GM23338 (cell line): ENCODE measurements around the gene ZNF782. TPM values are rescaled to one million over a fixed set of nuclear protein-coding genes. Genes with fewer than 3 reads are reported as not detected.

Experiments used
- ATAC-seq: fragments of 200-7000 bp; cut with Tn5 transposase; 3 replicates; pipeline ENCODE4 v1.9.1; 2020
- DNase-seq: peaks from one replicate; pipeline ENCODE4 v3.0.0-alpha.2; 2015; ENCODE audit warnings: low spot score
- H2AFZ ChIP-seq: fragments of 200-600 bp; sonication (generic); 2 replicates; pipeline ENCODE4 v1.8.0; 2016; ENCODE audit warnings: antibody characterized with exemption, mild to moderate bottlenecking, moderate library complexity
- H3F3A ChIP-seq: fragments of 200-600 bp; sonication (generic); replicated peaks from 2 replicates; pipeline ENCODE4 v1.8.0; 2017; ENCODE audit warnings: antibody characterized with exemption, mixed run types, low read depth
- H3K27ac ChIP-seq: fragments of 200-600 bp; sonication (generic); 2 replicates; pipeline ENCODE4 v1.6.1; 2016; ENCODE audit warnings: low read depth
- H3K27me3 ChIP-seq: fragments of 200-600 bp; sonication (generic); 2 replicates; pipeline ENCODE4 v1.8.0; 2016; ENCODE audit warnings: mild to moderate bottlenecking, mixed run types, moderate library complexity; ENCODE audit not compliant: insufficient read depth
- H3K36me3 ChIP-seq: fragments of 200-600 bp; sonication (generic); 2 replicates; pipeline ENCODE4 v1.8.0; 2016; ENCODE audit warnings: mild to moderate bottlenecking; ENCODE audit not compliant: insufficient read depth
- H3K4me1 ChIP-seq: fragments of 200-600 bp; sonication (generic); 2 replicates; pipeline ENCODE4 v1.8.0; 2016; ENCODE audit warnings: mild to moderate bottlenecking, moderate library complexity; ENCODE audit not compliant: insufficient read depth
- H3K4me2 ChIP-seq: fragments of 200-600 bp; sonication (generic); 2 replicates; pipeline ENCODE4 v1.7.1; 2017; ENCODE audit warnings: mixed run types
- H3K4me3 ChIP-seq: fragments of 200-600 bp; sonication (generic); 2 replicates; pipeline ENCODE4 v1.6.1; 2016; ENCODE audit warnings: mixed run types
- H3K79me2 ChIP-seq: fragments of 200-600 bp; sonication (generic); replicated peaks from 2 replicates; pipeline ENCODE4 v1.8.0; 2017; ENCODE audit warnings: mild to moderate bottlenecking; ENCODE audit not compliant: insufficient read depth
- H3K9me2 ChIP-seq: fragments of 200-600 bp; sonication (generic); 2 replicates; pipeline ENCODE4 v1.8.0; 2017; ENCODE audit not compliant: insufficient read depth
- H4K20me1 ChIP-seq: fragments of 200-600 bp; sonication (generic); replicated peaks from 2 replicates; pipeline ENCODE4 v1.8.0; 2017; ENCODE audit warnings: mild to moderate bottlenecking; ENCODE audit not compliant: insufficient read depth
- H3K27ac Mint-ChIP-seq: 2 replicates; pipeline ENCODE4 v1.8.0; 2020; ENCODE audit warnings: inconsistent platforms, mild to moderate bottlenecking, moderate library complexity, mixed read lengths
- H3K27me3 Mint-ChIP-seq: 3 replicates; pipeline ENCODE4 v1.8.0; 2022; ENCODE audit warnings: low read depth, mild to moderate bottlenecking, moderate library complexity, mixed read lengths, inconsistent platforms; ENCODE audit not compliant: insufficient read depth, poor library complexity
- H3K36me3 Mint-ChIP-seq: 3 replicates; pipeline ENCODE4 v1.8.0; 2021; ENCODE audit warnings: low read depth, mild to moderate bottlenecking, inconsistent platforms, moderate library complexity, mixed read lengths
- H3K4me1 Mint-ChIP-seq: 3 replicates; pipeline ENCODE4 v1.8.0; 2020; ENCODE audit warnings: mild to moderate bottlenecking, inconsistent platforms, mixed read lengths
- H3K4me3 Mint-ChIP-seq: 3 replicates; pipeline ENCODE4 v1.8.0; 2021; ENCODE audit warnings: moderate library complexity, mild to moderate bottlenecking, inconsistent platforms, mixed read lengths
- H3K9me3 Mint-ChIP-seq: 3 replicates; pipeline ENCODE4 v1.8.0; 2020; ENCODE audit warnings: moderate library complexity, mild to moderate bottlenecking, inconsistent platforms, mixed read lengths
- CREB1 ChIP-seq: fragments of 250-450 bp; sonication (Bioruptor Pico); IDR thresholded peaks from 2 replicates; pipeline ENCODE4 v1.5.0; 2020; ENCODE audit warnings: low read depth, mild to moderate bottlenecking, moderate library complexity
- EZH2 ChIP-seq: fragments of 200-600 bp; sonication (generic); IDR thresholded peaks from one replicate; pipeline ENCODE4 v1.8.0; 2017; ENCODE audit warnings: antibody characterized with exemption, mild to moderate bottlenecking, low read depth; ENCODE audit not compliant: unreplicated experiment
- EZH2phosphoT487 ChIP-seq: fragments of 200-600 bp; sonication (generic); IDR thresholded peaks from one replicate; pipeline ENCODE4 v1.8.1; 2018; ENCODE audit warnings: antibody characterized with exemption; ENCODE audit not compliant: unreplicated experiment
- JUNB ChIP-seq: IDR thresholded peaks from one replicate; pipeline ENCODE4 v1.6.1; 2016; ENCODE audit warnings: antibody characterized with exemption; ENCODE audit not compliant: unreplicated experiment
- NANOG ChIP-seq: IDR thresholded peaks from 2 replicates; pipeline ENCODE4 v1.6.1; 2016; ENCODE audit warnings: antibody characterized with exemption, borderline replicate concordance
- POLR2AphosphoS5 ChIP-seq: IDR thresholded peaks from 2 replicates; pipeline ENCODE4 v1.6.1; 2016; ENCODE audit warnings: antibody characterized with exemption, low read depth
- STAT1 ChIP-seq: IDR thresholded peaks from one replicate; pipeline ENCODE4 v1.6.1; 2016; ENCODE audit warnings: antibody characterized with exemption; ENCODE audit not compliant: unreplicated experiment
- ZNF114 ChIP-seq: fragments of 250-450 bp; sonication (Bioruptor Pico); IDR thresholded peaks from 2 replicates; pipeline ENCODE4 v1.5.0; 2020; ENCODE audit warnings: mild to moderate bottlenecking, moderate library complexity
- ZNF331 ChIP-seq: fragments of 250-450 bp; sonication (Bioruptor Pico); IDR thresholded peaks from 2 replicates; pipeline ENCODE4 v1.5.0; 2020; ENCODE audit warnings: low read depth, mild to moderate bottlenecking, moderate library complexity
- polyA plus RNA-seq: library from polyadenylated mRNA; unstranded; fragments of >200 nt; fragmentation: Nextera tagmentation; extraction: Ambion mirVana; gene quantifications from 2 replicates; pipeline ENCODE4 v1.2.1, GENCODE V29; 2016
- total RNA-seq: library from RNA; depleted of rRNA; stranded (reverse); fragments of >200 nt; shearing (Covaris generic); gene quantifications from 2 replicates; pipeline ENCODE4 v1.2.3, GENCODE V29; 2014
- TF ChIP-seq, protein P1 (sequence below): IDR thresholded peaks from 2 replicates; pipeline ENCODE4 v1.6.1; 2016; ENCODE audit warnings: antibody characterized with exemption
- TF ChIP-seq, protein P2 (sequence below), 2 experiments: fragments of 200-600 bp in 1 of 2; sonication (generic) in 1 of 2; conservative IDR thresholded peaks; 2 replicates each; pipeline versions ENCODE4 v1.5.1 to v1.6.1; 2016 to 2017; ENCODE audit warnings: antibody characterized with exemption in 2 of 2, low read depth in 2 of 2, mild to moderate bottlenecking in 2 of 2, moderate library complexity in 1 of 2
- TF ChIP-seq, protein P3 (sequence below): fragments of 250-450 bp; sonication (Bioruptor Pico); IDR thresholded peaks from 2 replicates; pipeline ENCODE4 v1.5.0; 2020; ENCODE audit warnings: mild to moderate bottlenecking, moderate library complexity
- TF ChIP-seq, protein P4 (sequence below): IDR thresholded peaks from one replicate; pipeline ENCODE4 v1.6.1; 2018; ENCODE audit warnings: antibody characterized with exemption; ENCODE audit not compliant: unreplicated experiment

The ZNF782 gene
- total and polyA plus RNA-seq, 2 experiments from 2014 or later = 2.1 to 5.0 TPM

DNA sequence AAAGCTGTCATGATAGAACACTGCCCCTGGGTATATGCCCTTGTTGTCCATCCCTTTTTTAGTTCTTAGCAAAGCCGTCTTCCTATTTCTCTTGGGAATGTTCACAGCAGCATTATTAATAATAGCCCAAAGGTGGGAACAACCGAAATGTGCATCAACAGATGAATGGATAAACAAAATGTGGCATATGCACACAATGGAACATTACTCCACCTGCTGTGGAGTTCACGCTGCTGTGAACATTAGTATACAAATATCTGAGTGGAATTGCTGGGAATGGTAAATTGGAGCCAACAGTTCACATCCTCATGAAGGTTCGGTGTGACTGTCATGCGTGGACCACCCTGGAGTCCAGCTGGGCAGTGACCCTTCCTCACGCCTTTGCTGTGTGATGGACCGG lies 37.8 kb upstream of the ZNF782 start:
- H3K27ac ChIP-seq = no peak overlapping the region
- TF ChIP-seq ZNF331 (no peak), JUNB (no peak), NANOG (no peak), EZH2phosphoT487 (no peak), CREB1 (no peak), EZH2 (no peak), POLR2AphosphoS5 (no peak), STAT1 (no peak), ZNF114 (CRISPR knock-in tag) (no peak)
- TF ChIP-seq, protein P1, sequence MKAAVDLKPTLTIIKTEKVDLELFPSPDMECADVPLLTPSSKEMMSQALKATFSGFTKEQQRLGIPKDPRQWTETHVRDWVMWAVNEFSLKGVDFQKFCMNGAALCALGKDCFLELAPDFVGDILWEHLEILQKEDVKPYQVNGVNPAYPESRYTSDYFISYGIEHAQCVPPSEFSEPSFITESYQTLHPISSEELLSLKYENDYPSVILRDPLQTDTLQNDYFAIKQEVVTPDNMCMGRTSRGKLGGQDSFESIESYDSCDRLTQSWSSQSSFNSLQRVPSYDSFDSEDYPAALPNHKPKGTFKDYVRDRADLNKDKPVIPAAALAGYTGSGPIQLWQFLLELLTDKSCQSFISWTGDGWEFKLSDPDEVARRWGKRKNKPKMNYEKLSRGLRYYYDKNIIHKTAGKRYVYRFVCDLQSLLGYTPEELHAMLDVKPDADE = no peak
- TF ChIP-seq, protein P2, sequence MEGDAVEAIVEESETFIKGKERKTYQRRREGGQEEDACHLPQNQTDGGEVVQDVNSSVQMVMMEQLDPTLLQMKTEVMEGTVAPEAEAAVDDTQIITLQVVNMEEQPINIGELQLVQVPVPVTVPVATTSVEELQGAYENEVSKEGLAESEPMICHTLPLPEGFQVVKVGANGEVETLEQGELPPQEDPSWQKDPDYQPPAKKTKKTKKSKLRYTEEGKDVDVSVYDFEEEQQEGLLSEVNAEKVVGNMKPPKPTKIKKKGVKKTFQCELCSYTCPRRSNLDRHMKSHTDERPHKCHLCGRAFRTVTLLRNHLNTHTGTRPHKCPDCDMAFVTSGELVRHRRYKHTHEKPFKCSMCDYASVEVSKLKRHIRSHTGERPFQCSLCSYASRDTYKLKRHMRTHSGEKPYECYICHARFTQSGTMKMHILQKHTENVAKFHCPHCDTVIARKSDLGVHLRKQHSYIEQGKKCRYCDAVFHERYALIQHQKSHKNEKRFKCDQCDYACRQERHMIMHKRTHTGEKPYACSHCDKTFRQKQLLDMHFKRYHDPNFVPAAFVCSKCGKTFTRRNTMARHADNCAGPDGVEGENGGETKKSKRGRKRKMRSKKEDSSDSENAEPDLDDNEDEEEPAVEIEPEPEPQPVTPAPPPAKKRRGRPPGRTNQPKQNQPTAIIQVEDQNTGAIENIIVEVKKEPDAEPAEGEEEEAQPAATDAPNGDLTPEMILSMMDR (conservative IDR thresholded peaks at IDR 0.05; ENCODE audit: low read depth in 2 of 2) = no peak
- TF ChIP-seq, protein P3, sequence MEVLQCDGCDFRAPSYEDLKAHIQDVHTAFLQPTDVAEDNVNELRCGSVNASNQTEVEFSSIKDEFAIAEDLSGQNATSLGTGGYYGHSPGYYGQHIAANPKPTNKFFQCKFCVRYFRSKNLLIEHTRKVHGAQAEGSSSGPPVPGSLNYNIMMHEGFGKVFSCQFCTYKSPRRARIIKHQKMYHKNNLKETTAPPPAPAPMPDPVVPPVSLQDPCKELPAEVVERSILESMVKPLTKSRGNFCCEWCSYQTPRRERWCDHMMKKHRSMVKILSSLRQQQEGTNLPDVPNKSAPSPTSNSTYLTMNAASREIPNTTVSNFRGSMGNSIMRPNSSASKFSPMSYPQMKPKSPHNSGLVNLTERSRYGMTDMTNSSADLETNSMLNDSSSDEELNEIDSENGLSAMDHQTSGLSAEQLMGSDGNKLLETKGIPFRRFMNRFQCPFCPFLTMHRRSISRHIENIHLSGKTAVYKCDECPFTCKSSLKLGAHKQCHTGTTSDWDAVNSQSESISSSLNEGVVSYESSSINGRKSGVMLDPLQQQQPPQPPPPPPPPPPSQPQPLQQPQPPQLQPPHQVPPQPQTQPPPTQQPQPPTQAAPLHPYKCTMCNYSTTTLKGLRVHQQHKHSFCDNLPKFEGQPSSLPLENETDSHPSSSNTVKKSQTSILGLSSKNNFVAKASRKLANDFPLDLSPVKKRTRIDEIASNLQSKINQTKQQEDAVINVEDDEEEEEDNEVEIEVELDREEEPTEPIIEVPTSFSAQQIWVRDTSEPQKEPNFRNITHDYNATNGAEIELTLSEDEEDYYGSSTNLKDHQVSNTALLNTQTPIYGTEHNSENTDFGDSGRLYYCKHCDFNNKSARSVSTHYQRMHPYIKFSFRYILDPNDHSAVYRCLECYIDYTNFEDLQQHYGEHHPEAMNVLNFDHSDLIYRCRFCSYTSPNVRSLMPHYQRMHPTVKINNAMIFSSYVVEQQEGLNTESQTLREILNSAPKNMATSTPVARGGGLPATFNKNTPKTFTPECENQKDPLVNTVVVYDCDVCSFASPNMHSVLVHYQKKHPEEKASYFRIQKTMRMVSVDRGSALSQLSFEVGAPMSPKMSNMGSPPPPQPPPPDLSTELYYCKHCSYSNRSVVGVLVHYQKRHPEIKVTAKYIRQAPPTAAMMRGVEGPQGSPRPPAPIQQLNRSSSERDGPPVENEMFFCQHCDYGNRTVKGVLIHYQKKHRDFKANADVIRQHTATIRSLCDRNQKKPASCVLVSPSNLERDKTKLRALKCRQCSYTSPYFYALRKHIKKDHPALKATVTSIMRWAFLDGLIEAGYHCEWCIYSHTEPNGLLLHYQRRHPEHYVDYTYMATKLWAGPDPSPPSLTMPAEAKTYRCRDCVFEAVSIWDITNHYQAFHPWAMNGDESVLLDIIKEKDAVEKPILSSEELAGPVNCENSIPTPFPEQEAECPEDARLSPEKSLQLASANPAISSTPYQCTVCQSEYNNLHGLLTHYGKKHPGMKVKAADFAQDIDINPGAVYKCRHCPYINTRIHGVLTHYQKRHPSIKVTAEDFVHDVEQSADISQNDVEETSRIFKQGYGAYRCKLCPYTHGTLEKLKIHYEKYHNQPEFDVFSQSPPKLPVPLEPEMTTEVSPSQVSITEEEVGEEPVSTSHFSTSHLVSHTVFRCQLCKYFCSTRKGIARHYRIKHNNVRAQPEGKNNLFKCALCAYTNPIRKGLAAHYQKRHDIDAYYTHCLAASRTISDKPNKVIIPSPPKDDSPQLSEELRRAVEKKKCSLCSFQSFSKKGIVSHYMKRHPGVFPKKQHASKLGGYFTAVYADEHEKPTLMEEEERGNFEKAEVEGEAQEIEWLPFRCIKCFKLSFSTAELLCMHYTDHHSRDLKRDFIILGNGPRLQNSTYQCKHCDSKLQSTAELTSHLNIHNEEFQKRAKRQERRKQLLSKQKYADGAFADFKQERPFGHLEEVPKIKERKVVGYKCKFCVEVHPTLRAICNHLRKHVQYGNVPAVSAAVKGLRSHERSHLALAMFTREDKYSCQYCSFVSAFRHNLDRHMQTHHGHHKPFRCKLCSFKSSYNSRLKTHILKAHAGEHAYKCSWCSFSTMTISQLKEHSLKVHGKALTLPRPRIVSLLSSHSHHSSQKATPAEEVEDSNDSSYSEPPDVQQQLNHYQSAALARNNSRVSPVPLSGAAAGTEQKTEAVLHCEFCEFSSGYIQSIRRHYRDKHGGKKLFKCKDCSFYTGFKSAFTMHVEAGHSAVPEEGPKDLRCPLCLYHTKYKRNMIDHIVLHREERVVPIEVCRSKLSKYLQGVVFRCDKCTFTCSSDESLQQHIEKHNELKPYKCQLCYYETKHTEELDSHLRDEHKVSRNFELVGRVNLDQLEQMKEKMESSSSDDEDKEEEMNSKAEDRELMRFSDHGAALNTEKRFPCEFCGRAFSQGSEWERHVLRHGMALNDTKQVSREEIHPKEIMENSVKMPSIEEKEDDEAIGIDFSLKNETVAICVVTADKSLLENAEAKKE (CRISPR knock-in tag) = no peak
- TF ChIP-seq, protein P4, sequence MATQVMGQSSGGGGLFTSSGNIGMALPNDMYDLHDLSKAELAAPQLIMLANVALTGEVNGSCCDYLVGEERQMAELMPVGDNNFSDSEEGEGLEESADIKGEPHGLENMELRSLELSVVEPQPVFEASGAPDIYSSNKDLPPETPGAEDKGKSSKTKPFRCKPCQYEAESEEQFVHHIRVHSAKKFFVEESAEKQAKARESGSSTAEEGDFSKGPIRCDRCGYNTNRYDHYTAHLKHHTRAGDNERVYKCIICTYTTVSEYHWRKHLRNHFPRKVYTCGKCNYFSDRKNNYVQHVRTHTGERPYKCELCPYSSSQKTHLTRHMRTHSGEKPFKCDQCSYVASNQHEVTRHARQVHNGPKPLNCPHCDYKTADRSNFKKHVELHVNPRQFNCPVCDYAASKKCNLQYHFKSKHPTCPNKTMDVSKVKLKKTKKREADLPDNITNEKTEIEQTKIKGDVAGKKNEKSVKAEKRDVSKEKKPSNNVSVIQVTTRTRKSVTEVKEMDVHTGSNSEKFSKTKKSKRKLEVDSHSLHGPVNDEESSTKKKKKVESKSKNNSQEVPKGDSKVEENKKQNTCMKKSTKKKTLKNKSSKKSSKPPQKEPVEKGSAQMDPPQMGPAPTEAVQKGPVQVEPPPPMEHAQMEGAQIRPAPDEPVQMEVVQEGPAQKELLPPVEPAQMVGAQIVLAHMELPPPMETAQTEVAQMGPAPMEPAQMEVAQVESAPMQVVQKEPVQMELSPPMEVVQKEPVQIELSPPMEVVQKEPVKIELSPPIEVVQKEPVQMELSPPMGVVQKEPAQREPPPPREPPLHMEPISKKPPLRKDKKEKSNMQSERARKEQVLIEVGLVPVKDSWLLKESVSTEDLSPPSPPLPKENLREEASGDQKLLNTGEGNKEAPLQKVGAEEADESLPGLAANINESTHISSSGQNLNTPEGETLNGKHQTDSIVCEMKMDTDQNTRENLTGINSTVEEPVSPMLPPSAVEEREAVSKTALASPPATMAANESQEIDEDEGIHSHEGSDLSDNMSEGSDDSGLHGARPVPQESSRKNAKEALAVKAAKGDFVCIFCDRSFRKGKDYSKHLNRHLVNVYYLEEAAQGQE = no peak
- H3K9me2 ChIP-seq = no peaks in the 10 kb centered on the region
- H3K4me2 ChIP-seq = no peak overlapping the region
- Mint-ChIP-seq H3K4me3 (no peak overlapping the region), H3K27ac (no peak overlapping the region; the same call in 1 of the 2 replicates), H3K36me3 (peaks cover 14% of the 10 kb centered on the region; the same call in 2 of the 3 replicates), H3K4me1 (no peaks in the 10 kb centered on the region), H3K9me3 (no peaks in the 10 kb centered on the region), H3K27me3 (peaks cover 11% of the 10 kb centered on the region)
- ATAC-seq (no peak), DNase-seq (no peak)
- no peaks in the 10 kb centered on the region for H3F3A ChIP-seq
- H3K27me3 ChIP-seq = no peaks in the 10 kb centered on the region
- H3K36me3 ChIP-seq = 0 out of 2 replicates have a peak, but pooled peaks cover 3% of the 10 kb centered on the region
- H4K20me1 ChIP-seq = 0 out of 2 replicates have a peak, but pooled peaks cover 5% of the 10 kb centered on the region
- no peak overlapping the region for H2AFZ ChIP-seq
- no peaks in the 10 kb centered on the region for H3K79me2 ChIP-seq
- H3K4me3 ChIP-seq = no peak overlapping the region
- no peaks in the 10 kb centered on the region for H3K4me1 ChIP-seq
